GM19452 (cell line): ENCODE measurements around the gene ENPP7.

Source experiments
- ATAC-seq: cut with Tn5 transposase; IDR thresholded peaks from one replicate; pipeline ENCODE4 v1.9.1; 2021; ENCODE audit not compliant: unreplicated experiment

ENPP7 gene

GRCh38 chr17:79730769-79731483 lies at the start of gene ENPP7:
Gene ENPP7 (plus strand): TSS chr17:79730943. CDS start chr17:79731140, 197 bp downstream.
- ATAC-seq = no peak

GRCh38 chr17:79681101-79681621 lies 49.6 kb upstream of the ENPP7 start:
- ATAC-seq = no peak

- ATAC-seq = no peak
Observed at GRCh38 chr17:79681628-79682261, 49.0 kb upstream of the ENPP7 start.

- ATAC-seq = no peak
Observed at GRCh38 chr17:79683365-79683764, 47.4 kb upstream of the ENPP7 start.

- ATAC-seq = no peak
Observed at GRCh38 chr17:79684132-79684985, 46.4 kb upstream of the ENPP7 start.

- ATAC-seq = no peak
Observed at GRCh38 chr17:79685121-79685520, 45.6 kb upstream of the ENPP7 start.

GRCh38 chr17:79686476-79686875 lies 44.3 kb upstream of the ENPP7 start:
- ATAC-seq = no peak

- no peak for ATAC-seq
Observed at GRCh38 chr17:79690466-79690865, 40.3 kb upstream of the ENPP7 start.

GRCh38 chr17:79690988-79691836 lies 39.5 kb upstream of the ENPP7 start:
- no peak for ATAC-seq

- no peak for ATAC-seq
Observed at GRCh38 chr17:79691931-79692330, 38.8 kb upstream of the ENPP7 start.

GRCh38 chr17:79693419-79693818 lies 37.3 kb upstream of the ENPP7 start:
- ATAC-seq = no peak

GRCh38 chr17:79695293-79695790 lies 35.4 kb upstream of the ENPP7 start:
- ATAC-seq = no peak

- ATAC-seq = no peak
Observed at GRCh38 chr17:79695797-79696609, 34.7 kb upstream of the ENPP7 start.

GRCh38 chr17:79696610-79696982 lies 34.1 kb upstream of the ENPP7 start:
- ATAC-seq = no peak

- no peak for ATAC-seq
Observed at GRCh38 chr17:79698146-79698846, 32.4 kb upstream of the ENPP7 start.

GRCh38 chr17:79699386-79700036 lies 31.2 kb upstream of the ENPP7 start:
- ATAC-seq = no peak

GRCh38 chr17:79700592-79700991 lies 30.2 kb upstream of the ENPP7 start:
- no peak for ATAC-seq

- no peak for ATAC-seq
Observed at GRCh38 chr17:79702034-79702433, 28.7 kb upstream of the ENPP7 start.
